Measurements from ENCODE around the gene CCDC60. TPM values are rescaled to one million over a fixed set of nuclear protein-coding genes. Genes with fewer than 3 reads are reported as not detected.

CCDC60 gene
- total and polyA plus RNA-seq, 4 donors = not detected

DNA sequence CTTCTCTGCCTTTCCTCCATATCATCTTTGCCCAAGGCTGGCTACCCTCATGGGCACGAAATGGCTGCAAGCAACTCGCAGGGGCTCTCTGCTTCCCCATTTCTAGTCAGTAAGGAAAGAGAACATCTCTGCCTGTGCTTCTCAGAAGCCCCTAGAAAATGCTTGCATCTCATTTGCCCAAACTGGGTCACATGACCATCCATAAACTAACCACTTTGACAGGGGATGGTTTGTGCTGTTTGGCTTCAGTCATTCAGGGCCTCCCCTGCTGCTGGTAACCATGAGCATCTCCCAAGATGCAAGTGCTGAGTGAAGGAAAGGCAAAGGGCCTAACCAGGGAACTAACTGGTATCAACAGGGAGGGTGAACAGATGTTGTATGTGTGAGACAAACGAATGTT lies 91.1 kb downstream of the CCDC60 start:
- no peaks in the 10 kb centered on the region for H3K27me3 ChIP-seq (ENCODE audit: control insufficient read depth in 1 of 2, insufficient read depth in 2 of 2, low read length in 1 of 2)
- no peaks in the 10 kb centered on the region for H3K36me3 ChIP-seq (ENCODE audit: control insufficient read depth in 1 of 2, insufficient read depth in 2 of 2, low read length in 1 of 2)
- 67 to 78% methylated on average over 3 of the region's 3 CpGs for WGBS, 2 donors
- H3K4me1 ChIP-seq (ENCODE audit: control insufficient read depth in 1 of 2, insufficient read depth in 2 of 2, low read length in 2 of 2) = no peaks in the 10 kb centered on the region
- ATAC-seq (ENCODE audit: low FRiP score) = no peak
- no peak for DNase-seq
- H3K4me3 ChIP-seq (ENCODE audit: low read length in 2 of 2) = no peak overlapping the region
- intact Hi-C loops (cut with DNase I) = no loop called here
- no peak overlapping the region for H3K27ac ChIP-seq (ENCODE audit: low read depth in 1 of 2, low read length in 2 of 2)
- peaks cover under 1% of the 10 kb centered on the region for H3K9me3 ChIP-seq (ENCODE audit: control insufficient read depth, low read length)

DNA sequence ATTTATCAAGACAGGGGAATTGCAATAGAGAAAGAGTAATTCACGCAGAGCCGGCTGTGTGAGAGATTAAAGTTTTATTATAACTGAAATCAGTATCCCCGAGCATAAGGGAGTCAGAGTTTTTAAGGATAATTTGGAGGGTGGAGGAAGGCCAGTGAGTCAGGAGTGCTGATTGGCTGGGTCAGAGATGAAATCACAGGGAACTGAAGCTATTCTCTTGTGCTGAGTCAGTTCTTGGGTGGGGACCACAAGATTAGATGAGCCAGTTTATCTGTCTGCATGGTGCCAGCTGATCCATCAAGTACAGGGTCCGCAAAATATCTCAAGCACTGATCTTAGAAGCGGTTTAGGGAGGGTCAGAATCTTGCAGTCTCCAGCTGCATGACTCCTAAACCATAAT lies 96.6 kb downstream of the CCDC60 start:
- no peak overlapping the region for H3K4me3 ChIP-seq (ENCODE audit: low read length in 2 of 2)
- H3K9me3 ChIP-seq (ENCODE audit: control insufficient read depth, low read length) = peaks cover 7% of the 10 kb centered on the region
- H3K27ac ChIP-seq (ENCODE audit: low read depth in 1 of 2, low read length in 2 of 2) = no peak overlapping the region
- ATAC-seq (ENCODE audit: low FRiP score) = no peak
- H3K4me1 ChIP-seq (ENCODE audit: control insufficient read depth in 1 of 2, insufficient read depth in 2 of 2, low read length in 2 of 2) = no peaks in the 10 kb centered on the region
- H3K36me3 ChIP-seq (ENCODE audit: control insufficient read depth in 1 of 2, insufficient read depth in 2 of 2, low read length in 1 of 2) = no peaks in the 10 kb centered on the region
- intact Hi-C loops (cut with DNase I) = no loop called here
- DNase-seq = no peak
- no peaks in the 10 kb centered on the region for H3K27me3 ChIP-seq (ENCODE audit: control insufficient read depth in 1 of 2, insufficient read depth in 2 of 2, low read length in 1 of 2)
- 84 to 86% methylated on average over 5 of the region's 5 CpGs for WGBS, 2 donors

DNA sequence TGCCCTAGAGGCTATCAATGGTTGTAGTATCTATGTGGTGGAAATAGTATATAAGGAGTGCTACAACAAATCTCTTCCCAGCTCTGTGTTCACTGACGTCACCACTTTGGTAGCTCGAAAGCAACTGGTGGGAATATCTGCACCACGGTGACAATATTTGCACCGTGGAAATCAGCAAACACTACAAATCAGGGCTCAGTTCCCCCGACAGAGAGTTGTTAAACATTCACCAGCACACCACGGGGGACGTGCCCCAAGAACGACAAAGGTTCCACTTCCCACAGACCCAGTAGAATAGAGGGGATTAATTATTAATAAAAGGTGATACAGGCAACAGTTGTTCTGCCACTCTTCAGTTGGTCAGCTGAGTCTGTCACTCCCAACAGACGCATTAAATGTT lies 98.4 kb downstream of the CCDC60 start:
- ATAC-seq (ENCODE audit: low FRiP score) = no peak
- intact Hi-C loops (cut with DNase I) = no loop called here
- Histone ChIP-seq H3K36me3 (ENCODE audit: control insufficient read depth in 1 of 2, insufficient read depth in 2 of 2, low read length in 1 of 2) (no peaks in the 10 kb centered on the region), H3K27ac (ENCODE audit: low read depth in 1 of 2, low read length in 2 of 2) (no peak overlapping the region), H3K9me3 (ENCODE audit: control insufficient read depth, low read length) (peaks cover 7% of the 10 kb centered on the region), H3K27me3 (ENCODE audit: control insufficient read depth in 1 of 2, insufficient read depth in 2 of 2, low read length in 1 of 2) (no peaks in the 10 kb centered on the region), H3K4me3 (ENCODE audit: low read length in 2 of 2) (no peak overlapping the region), H3K4me1 (ENCODE audit: control insufficient read depth in 1 of 2, insufficient read depth in 2 of 2, low read length in 2 of 2) (no peaks in the 10 kb centered on the region)
- 57 to 76% methylated on average over 9 of the region's 9 CpGs for WGBS, 2 donors
- DNase-seq = no peak

DNA sequence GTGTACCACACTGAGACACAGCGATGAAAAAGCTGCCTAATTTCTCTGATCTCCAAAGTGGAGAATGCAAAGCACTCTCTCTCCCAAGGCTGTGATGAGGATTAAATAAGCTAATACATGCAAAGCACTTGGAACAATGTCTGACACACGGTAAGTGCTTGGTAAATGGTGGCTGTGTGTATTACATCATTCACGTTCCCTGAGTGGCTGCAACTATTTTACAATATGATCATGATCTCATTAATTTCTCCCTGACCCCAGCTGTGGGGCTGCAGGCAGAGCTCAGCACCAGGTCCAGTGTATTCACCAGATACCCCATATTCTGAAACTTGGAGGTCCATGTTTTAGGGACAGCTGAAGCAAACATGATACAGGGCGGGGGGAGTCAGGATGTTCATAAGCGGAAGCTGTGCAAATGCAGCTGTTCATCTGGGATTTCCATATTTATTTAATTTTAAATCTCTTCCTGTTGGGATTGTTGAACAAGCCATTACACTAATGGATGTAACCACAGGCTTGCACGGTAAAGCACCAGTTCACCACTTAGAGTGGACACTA lies 106.4 kb downstream of the CCDC60 start:
- Histone ChIP-seq H3K36me3 (ENCODE audit: control insufficient read depth in 1 of 2, insufficient read depth in 2 of 2, low read length in 1 of 2) (no peaks in the 10 kb centered on the region), H3K9me3 (ENCODE audit: control insufficient read depth, low read length) (no peaks in the 10 kb centered on the region), H3K4me3 (ENCODE audit: low read length in 2 of 2) (no peak overlapping the region), H3K27me3 (ENCODE audit: control insufficient read depth in 1 of 2, insufficient read depth in 2 of 2, low read length in 1 of 2) (no peaks in the 10 kb centered on the region), H3K4me1 (ENCODE audit: control insufficient read depth in 1 of 2, insufficient read depth in 2 of 2, low read length in 2 of 2) (no peaks in the 10 kb centered on the region), H3K27ac (ENCODE audit: low read depth in 1 of 2, low read length in 2 of 2) (no peak overlapping the region)
- intact Hi-C loops (cut with DNase I) = no loop called here
- 79 to 84% methylated on average over 6 of the region's 6 CpGs for WGBS, 2 donors
- DNase-seq (no peak), ATAC-seq (ENCODE audit: low FRiP score) (no peak)

DNA sequence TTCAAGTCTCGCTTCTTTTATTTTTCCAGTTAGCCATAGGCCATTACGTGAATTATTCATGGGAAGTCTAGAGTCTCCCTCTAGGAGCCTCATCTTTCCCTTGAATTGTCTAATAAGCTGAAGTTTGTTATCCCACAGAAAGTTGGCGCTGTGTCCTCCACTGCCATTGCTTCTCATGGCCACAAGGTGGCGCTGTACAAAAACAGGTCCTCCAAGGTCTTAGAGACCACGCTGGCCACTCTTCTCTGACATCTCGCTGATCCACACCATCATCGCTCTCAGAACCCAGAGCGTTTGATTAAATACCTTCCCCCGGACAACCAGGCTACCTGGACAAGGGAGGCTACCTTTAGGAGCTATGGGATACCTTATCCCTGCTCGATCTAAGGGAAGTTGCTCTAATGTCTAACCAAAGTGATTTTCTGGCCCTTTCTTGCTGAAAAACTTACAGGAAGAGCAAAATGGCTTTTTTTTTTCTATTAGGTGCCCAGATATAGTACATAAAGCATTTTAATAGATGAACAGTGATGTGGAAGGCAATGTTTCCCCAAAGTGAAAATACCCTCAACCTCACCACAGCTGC lies 110.0 kb downstream of the CCDC60 start:
- 15 to 18% methylated on average over 10 of the region's 10 CpGs for WGBS, 2 donors
- DNase-seq = no peak
- no peaks in the 10 kb centered on the region for H3K36me3 ChIP-seq (ENCODE audit: control insufficient read depth in 1 of 2, insufficient read depth in 2 of 2, low read length in 1 of 2)
- H3K27ac ChIP-seq (ENCODE audit: low read depth in 1 of 2, low read length in 2 of 2) = no peak overlapping the region
- intact Hi-C loops (cut with DNase I) = no loop called here
- H3K4me1 ChIP-seq (ENCODE audit: control insufficient read depth in 1 of 2, insufficient read depth in 2 of 2, low read length in 2 of 2) = no peaks in the 10 kb centered on the region
- no peaks in the 10 kb centered on the region for H3K9me3 ChIP-seq (ENCODE audit: control insufficient read depth, low read length)
- ATAC-seq (ENCODE audit: low FRiP score) = no peak
- H3K4me3 ChIP-seq (ENCODE audit: low read length in 2 of 2) = no peak overlapping the region
- H3K27me3 ChIP-seq (ENCODE audit: control insufficient read depth in 1 of 2, insufficient read depth in 2 of 2, low read length in 1 of 2) = no peaks in the 10 kb centered on the region

DNA sequence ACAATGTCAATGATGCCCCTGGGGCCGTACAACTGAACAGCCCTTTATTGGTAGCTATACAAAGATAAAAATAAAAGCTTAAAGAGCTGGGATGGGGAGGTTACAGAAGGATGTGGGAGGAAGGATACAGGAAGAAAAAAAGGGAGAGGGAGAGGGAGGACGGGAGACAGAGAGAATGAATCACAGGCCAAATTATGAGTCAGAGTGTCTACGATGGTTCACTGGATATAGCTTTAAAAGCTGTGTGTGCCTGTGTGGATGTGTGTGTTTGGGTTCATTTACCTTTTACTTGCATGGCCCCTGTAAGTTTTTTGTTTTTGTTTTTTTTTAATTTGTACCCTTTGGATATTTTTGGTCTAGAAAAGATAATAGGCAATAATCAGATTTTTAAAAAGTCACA lies 111.9 kb downstream of the CCDC60 start:
- 62 to 63% methylated on average over 3 of the region's 3 CpGs for WGBS, 2 donors
- ATAC-seq (ENCODE audit: low FRiP score) = no peak
- intact Hi-C loops (cut with DNase I) = no loop called here

DNA sequence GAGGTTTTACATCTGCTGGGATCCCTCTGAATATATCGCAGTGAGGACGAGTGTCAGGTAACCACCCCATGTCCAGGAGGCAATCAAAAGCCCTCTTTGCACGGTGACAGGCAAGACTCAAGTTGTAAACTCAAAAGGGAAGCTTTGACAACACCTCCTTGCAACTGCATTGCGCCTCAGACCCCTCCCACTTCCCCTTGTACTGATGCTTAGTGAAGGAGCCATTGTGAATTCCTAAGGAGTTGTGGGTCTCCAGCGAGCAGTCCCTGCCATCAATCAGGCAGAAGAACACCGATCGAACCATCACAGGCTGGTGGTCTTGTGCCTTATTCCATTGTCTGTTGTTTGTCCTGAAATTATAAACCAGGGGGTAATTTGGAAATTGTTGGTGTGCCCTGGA lies 112.6 kb downstream of the CCDC60 start:
- no peak overlapping the region for H3K4me3 ChIP-seq (ENCODE audit: low read length in 2 of 2)
- H3K27ac ChIP-seq (ENCODE audit: low read depth in 1 of 2, low read length in 2 of 2) = no peak overlapping the region
- H3K9me3 ChIP-seq (ENCODE audit: control insufficient read depth, low read length) = no peaks in the 10 kb centered on the region
- intact Hi-C loops (cut with DNase I) = no loop called here
- DNase-seq (no peak), ATAC-seq (ENCODE audit: low FRiP score) (no peak)
- H3K27me3 ChIP-seq (ENCODE audit: control insufficient read depth in 1 of 2, insufficient read depth in 2 of 2, low read length in 1 of 2) = no peaks in the 10 kb centered on the region
- no peaks in the 10 kb centered on the region for H3K4me1 ChIP-seq (ENCODE audit: control insufficient read depth in 1 of 2, insufficient read depth in 2 of 2, low read length in 2 of 2)
- H3K36me3 ChIP-seq (ENCODE audit: control insufficient read depth in 1 of 2, insufficient read depth in 2 of 2, low read length in 1 of 2) = no peaks in the 10 kb centered on the region
- WGBS, 2 donors = 33 to 35% methylated on average over 7 of the region's 7 CpGs

More for the DNA sequence above, 111.9 kb downstream of the CCDC60 start:
- Histone ChIP-seq H3K9me3 (ENCODE audit: control insufficient read depth, low read length) (no peaks in the 10 kb centered on the region), H3K36me3 (ENCODE audit: control insufficient read depth in 1 of 2, insufficient read depth in 2 of 2, low read length in 1 of 2) (no peaks in the 10 kb centered on the region), H3K4me3 (ENCODE audit: low read length in 2 of 2) (no peak overlapping the region), H3K27ac (ENCODE audit: low read depth in 1 of 2, low read length in 2 of 2) (no peak overlapping the region), H3K27me3 (ENCODE audit: control insufficient read depth in 1 of 2, insufficient read depth in 2 of 2, low read length in 1 of 2) (no peaks in the 10 kb centered on the region), H3K4me1 (ENCODE audit: control insufficient read depth in 1 of 2, insufficient read depth in 2 of 2, low read length in 2 of 2) (no peaks in the 10 kb centered on the region)
- DNase-seq = no peak

DNA sequence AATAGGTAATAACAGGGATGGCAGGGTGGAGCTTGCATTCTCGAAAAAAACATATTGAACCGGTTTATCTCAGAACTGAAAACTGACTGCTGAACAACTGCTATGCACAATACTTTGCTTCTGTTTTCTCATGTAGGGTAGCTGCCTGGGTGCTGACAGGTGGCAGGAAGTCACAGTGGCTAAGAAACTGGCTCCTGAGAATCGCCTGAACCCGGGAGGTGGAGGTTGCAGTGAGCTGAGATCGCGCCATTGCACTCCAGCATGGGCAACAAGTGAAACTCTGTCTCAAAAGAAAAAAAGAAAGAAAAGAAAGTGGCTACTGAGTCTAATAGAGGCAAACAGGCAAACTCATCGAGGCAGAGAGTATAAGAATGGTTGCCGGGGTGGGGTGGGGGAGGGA lies 113.1 kb downstream of the CCDC60 start:
- 66 to 72% methylated on average over 8 of the region's 8 CpGs for WGBS, 2 donors
- DNase-seq = no peak
- intact Hi-C loops (cut with DNase I) = no loop called here
- Histone ChIP-seq H3K4me1 (ENCODE audit: control insufficient read depth in 1 of 2, insufficient read depth in 2 of 2, low read length in 2 of 2) (no peaks in the 10 kb centered on the region), H3K27ac (ENCODE audit: low read depth in 1 of 2, low read length in 2 of 2) (no peak overlapping the region), H3K27me3 (ENCODE audit: control insufficient read depth in 1 of 2, insufficient read depth in 2 of 2, low read length in 1 of 2) (no peaks in the 10 kb centered on the region), H3K9me3 (ENCODE audit: control insufficient read depth, low read length) (no peaks in the 10 kb centered on the region), H3K4me3 (ENCODE audit: low read length in 2 of 2) (no peak overlapping the region), H3K36me3 (ENCODE audit: control insufficient read depth in 1 of 2, insufficient read depth in 2 of 2, low read length in 1 of 2) (no peaks in the 10 kb centered on the region)
- ATAC-seq (ENCODE audit: low FRiP score) = no peak

DNA sequence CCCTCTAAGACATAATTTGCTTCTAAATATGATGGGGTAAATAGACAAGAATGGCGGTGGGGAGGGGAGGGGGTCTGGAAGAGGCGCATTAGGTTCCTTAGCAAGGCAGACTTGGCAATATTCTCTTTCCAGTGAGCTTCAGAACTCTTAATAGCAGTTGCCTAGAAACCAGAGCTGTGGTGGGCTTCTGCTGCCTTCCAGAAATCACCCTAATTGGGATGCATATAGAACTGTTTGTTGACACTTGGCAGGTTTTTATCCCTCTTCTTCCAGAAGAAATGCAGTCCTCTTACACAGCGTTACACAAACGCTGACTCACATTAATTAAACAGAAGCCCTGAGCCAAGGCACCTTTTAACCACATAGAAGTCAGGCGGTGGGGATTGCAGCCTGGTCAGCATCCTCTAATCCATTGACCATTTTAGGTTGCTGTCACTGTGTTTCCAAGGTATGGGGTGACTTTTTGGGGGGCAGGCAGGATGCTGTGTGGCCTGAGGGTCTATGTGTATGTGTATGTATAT lies 114.1 kb downstream of the CCDC60 start:
- intact Hi-C loops (cut with DNase I) = no loop called here
- Histone ChIP-seq H3K36me3 (ENCODE audit: control insufficient read depth in 1 of 2, insufficient read depth in 2 of 2, low read length in 1 of 2) (no peaks in the 10 kb centered on the region), H3K4me3 (ENCODE audit: low read length in 2 of 2) (no peak overlapping the region), H3K4me1 (ENCODE audit: control insufficient read depth in 1 of 2, insufficient read depth in 2 of 2, low read length in 2 of 2) (no peaks in the 10 kb centered on the region), H3K27ac (ENCODE audit: low read depth in 1 of 2, low read length in 2 of 2) (no peak overlapping the region), H3K9me3 (ENCODE audit: control insufficient read depth, low read length) (no peaks in the 10 kb centered on the region), H3K27me3 (ENCODE audit: control insufficient read depth in 1 of 2, insufficient read depth in 2 of 2, low read length in 1 of 2) (no peaks in the 10 kb centered on the region)
- ATAC-seq (ENCODE audit: low FRiP score) = no peak
- no peak for DNase-seq
- WGBS, 2 donors = 60 to 74% methylated on average over 5 of the region's 5 CpGs
